Limb (tissue), 2 donors: ENCODE results near the gene DENND6B.

Experiments
- DNase-seq, 2 donors: peaks; one replicate each; pipeline ENCODE4 v3.0.0-alpha.2; 2016; ENCODE audit errors: extremely low spot score in 2 of 2

The DENND6B gene

DNA sequence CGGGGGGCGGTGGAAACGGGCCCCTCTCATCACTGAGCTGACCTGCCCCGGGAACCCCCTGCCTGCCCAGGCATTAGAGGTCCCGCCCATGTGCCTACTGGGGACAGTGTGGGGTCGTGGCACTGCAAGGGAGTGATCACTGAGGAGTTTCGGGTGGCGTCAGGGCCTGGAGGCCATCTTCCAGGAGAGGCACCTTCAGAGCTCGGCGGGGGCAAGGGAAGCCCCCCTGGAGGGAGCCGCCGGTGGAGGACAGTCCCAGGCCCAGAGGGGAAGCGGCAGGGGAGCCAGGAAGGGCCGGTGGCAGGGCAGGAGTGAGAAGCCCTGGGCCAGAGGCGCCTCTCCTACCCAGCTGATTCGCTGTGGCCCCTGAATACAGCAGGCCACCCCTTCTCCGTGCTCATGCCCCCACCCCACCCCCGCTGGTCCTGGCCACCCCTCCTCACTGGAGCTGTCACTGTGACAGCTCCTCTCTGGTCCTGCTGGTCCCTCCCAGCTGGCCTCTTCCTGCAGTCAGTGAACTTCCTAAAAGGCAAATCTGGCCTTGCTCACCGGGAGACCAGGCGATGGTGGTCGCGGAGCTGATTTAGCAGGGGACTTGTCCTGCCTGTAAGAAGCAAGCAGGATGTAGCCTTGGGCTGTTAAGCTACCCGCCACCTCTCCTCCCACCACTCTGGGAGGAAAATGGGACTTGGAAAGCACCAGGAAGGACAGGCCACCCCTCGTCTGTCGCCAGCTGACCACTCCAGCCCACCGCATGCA is 54.6 kb downstream of the DENND6B start:
- DNase-seq, result no peak

DNA sequence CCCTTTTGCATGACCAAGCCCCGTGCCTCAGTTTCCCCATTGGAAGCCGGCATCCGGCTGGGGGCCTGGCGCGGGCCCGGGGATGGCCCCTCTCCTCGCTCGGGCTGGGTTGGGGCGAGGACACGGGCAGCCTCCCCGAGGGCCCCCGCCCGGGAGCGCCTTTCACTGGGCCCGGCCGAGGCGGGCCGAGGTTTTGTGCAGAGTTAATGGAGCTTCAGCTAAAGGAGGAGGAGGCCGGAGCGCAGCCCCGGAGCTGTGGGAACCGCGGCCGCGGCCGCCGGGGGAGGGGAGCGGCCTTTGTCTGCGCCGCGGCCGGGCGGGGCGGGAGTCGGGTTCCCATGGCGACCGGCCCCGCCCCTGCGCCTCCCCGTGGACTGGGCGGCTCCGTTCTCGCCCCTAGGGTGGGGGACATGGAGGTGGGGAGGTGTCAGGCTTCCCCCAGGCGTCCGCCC is 55.3 kb downstream of the DENND6B start:
- peak in 1 of 2 donors; percentile 83 for DNase-seq

DNA sequence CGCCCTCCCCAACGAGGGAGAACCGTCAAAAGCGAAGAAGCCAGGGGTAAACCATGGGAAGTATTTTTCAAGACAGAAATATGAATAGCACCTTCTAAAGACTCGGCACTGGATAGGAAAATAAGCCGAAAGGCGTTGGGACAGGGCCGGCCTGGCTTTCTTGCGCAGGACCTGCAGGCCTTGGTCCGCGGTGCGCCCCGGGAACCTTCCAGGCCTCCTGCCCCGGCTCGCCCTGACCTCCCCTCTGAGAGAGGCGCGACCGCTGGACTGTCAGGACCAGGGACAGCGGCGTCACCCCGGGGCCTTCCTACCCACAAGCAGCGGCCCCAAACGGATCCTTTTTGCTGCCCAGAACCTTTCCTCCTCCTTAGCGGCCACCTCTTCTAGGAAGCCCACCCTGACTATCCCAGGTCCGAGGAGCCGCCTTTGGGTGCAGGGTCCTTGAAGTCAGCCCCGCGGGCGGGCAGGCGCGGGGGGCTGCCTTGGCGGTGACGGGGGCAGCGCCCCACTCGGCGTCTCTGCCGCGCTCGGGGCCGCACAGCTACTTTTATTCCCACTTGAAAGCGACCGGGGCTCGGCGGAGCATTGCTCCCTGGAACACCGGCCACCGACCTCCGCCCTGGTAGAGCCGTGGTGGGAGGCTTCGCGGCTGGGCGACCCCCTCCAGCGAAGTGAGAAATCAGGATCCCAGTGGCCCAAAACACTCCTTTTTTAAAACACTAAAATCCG is 56.0 kb downstream of the DENND6B start:
- DNase-seq, result peak in 1 of 2 donors; percentile 80

GRCh38 chr22:50269970-50270665 is 56.7 kb downstream of the DENND6B start, which contains the start of gene MAPK11:
Gene MAPK11 (minus strand): TSS chr22:50270380. CDS start chr22:50270292, 88 bp downstream.
- peak in 1 of 2 donors; percentile 75 for DNase-seq

- no peak for DNase-seq
Measured at GRCh38 chr22:50269573-50269969, 57.2 kb downstream of the DENND6B start.

DNA sequence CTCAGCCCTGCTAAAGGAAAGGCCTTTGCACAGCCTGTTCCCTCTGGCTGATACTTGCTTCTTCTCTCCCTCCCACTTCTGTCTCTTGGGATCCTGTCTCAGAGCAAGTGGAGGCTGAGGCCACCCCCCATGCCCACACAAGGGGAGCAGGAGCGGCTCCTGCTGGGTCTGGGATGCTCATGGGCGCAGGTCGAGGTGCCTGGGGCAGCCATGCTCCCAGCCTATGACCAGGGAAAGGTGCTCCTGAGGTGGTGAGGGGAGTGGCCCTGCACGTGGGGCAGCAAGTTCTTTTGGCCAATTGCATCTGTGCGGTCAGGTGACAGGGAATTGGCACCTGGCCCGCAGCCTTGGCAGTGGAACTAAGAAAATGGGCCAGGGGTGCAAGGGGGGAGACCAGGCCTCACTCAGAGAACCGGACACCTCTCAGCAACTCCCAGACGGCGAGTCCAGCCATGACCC is 58.1 kb downstream of the DENND6B start:
- DNase-seq, result peak in 1 of 2 donors; percentile 73

DNA sequence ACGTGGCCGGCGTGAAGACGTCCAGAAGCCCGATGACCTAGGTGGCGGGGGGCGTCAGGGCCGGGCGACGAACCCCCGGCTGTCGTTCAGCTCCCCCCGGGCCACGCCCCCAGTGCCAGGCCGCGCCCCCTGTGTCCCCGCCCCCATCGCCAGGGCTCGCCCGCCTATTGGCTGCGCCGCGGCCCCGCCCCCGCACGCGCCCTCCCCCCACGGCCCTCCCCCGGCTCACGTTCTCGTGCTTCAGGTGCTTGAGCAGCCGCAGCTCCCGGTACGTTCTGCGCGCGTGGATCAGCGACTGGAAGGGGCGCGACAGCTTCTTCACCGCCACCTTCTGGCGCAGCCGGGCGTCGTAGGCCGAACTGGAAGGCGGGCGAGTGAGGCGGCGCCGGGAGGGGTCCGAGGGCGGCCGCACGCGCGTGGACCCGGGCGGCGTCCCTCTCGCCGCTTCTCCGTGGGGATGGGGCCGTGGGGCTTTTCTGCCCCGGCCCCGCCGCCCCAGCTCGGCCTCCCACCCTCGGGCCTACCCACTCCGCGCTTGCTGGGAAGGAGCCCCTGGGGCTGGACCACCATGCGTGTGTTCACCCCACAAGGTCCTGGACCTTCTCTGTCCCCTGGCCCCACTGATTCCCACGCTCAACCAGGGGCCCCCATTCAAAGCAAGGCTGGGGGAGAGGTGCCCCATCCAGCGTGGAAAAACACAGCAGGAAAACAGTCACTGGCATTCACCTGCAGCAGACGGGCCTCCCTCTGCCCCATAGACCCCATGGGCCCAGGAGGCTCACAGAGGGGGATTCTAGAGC is 59.0 kb downstream of the DENND6B start:
- DNase-seq, result peak in 1 of 2 donors; percentile 89

GRCh38 chr22:50266994-50267393 is 59.8 kb downstream of the DENND6B start:
- DNase-seq, result no peak

DNA sequence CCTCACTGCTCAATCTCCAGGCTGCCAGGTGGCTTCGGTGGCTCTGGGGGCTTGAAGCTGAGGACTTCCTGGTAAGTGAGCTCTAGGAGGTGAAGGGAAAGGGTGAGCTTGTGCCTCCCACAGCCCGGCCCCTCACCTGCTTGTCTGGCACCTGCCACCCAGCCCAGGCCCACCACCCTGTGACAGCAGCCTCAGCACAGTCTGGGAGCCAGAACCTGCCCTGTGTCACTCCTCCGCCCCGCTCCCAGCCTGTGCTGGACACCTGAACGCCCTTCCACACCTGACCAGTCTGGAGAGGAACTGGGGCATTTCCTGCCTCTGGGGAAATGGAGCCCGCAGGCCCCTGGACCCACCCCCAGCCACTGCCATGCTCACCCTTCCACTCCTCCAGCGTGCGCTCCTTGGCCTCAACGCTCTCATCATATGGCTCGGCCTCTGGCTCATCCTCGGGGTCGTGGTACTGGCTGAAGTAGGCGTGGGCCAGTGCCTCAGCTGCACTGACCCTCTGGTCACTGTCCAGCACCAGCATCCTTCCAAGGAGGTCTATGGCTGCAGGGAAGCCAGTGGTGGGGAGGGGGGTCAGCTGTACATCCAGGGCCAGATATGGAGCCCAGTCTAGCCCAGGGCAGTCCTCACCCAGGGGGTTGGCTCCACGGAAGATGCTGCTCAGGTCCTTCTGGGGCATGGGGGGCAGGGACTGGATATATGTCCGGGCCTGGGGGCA is 61.7 kb downstream of the DENND6B start:
- DNase-seq, result no peak

DNA sequence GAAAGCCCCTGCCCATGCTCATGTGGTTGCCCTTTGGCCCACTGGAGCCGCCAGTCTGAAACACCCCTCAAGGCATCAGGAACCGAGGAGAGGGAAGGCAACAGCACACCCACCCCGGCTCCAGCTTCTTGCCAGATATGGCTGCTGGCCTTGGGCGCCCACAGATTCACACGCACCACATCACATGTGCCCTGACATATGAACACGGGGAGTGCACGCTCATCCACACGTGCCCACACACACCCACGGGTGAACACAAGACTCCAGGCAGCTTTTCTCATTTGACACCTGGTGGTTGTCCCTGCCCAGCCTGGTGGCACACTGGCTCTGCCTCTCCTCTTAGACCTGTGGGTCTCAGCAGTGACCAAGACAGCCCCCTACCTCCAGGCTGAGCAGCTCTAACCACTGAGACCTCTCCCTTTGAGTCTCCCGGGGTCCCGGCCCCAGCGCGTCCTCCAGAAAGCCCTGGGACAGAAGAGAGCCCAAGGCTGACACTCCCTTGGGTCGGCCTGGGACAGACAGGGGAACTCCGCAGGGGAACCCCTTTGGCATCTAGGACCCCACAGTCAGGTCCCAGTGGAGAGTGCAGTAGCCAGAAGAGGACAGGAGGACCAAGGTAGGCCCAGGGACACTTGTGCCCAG is 62.6 kb downstream of the DENND6B start:
- DNase-seq, result no peak

- no peak for DNase-seq
Measured at GRCh38 chr22:50262973-50263617, 63.7 kb downstream of the DENND6B start.

GRCh38 chr22:50262460-50262911 is 64.3 kb downstream of the DENND6B start:
- DNase-seq, result no peak

DNA sequence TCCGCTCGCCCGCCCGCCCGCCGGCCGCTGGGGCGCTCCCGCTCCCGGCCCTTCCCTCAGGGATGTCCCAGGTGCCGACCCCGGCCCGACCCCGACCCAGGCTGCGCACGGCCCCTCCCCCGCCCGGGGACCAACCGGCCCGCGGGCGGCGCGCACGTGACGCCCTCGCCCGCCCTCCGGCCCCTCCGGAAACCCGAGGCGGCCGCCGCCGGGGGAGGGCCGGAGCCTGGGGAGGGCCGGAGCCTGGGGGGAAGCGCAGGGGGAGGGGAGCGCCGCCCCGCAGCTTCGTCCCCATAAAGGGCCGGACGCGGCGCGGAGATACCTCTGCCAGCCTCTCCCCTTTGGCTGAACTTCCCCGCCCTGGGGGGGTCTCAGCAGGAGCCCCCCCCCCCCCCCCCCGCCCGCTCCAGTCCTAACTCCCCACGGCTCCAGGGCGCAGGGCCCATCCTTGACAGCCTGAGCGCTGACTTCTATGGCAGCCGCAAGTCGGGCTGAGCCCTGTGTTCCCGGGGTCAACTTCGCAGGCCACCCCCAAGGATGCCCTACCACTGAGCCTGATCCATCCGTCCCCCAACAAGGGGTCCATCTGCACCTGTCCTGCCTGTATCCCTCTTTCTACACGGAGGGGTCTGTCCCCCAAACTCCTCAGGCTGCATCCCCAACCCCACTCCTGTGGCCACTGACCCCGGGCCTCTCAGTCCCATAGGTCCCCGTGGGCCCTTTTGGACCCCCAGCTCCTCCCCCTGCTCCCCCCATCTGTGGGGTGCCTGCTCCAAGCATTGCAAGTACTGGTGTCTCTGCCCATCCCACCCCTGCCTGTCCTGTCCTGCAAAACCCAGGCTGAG is 65.0 kb downstream of the DENND6B start, which contains the start of gene MAPK12:
MAPK12 (minus strand) TSS at position 69 of the 845 bp plus-strand sequence. CDS start 174 bp downstream, outside the sequence.
- DNase-seq, result no peak

DNA sequence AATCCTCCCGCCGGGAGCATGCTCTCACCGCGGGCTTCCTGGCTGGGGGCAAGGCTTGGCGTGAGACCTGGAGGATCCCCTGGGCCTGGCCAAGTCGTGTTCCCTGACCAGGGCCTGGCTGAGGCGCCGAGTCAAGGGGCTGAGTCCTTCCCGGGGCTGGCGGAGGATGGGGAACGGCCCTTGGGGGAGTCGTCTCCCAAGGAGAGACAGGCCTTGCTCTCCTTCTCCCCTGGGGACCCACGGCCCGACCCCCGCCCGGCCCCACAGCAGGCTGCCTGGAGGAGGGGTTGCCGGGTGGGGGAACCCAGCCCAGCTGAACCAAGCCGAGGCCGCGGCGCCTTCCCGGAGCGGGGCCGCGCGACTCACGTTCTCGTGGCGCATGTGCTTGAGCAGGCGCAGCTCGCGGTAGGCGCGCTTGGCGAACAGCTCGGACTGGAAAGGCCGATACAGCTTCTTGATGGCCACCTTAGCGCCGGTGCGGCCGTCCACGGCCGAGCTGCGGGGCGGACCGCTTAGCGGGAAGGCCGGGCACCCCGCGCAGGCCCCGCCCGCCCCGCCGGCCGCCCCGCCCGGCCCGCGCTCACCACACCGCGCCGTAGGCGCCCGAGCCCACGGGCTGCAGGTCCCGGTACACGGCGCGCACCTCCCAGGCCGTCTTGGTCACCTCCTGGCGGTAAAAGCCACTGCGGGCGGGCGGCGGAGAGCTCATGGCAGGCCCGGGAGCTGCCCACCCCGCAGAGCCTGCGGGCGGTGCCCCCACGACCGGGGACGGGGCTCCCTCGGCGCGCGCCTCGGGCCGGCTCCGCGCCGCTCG is 65.8 kb downstream of the DENND6B start:
- peak in 1 of 2 donors; percentile 76 for DNase-seq

DNA sequence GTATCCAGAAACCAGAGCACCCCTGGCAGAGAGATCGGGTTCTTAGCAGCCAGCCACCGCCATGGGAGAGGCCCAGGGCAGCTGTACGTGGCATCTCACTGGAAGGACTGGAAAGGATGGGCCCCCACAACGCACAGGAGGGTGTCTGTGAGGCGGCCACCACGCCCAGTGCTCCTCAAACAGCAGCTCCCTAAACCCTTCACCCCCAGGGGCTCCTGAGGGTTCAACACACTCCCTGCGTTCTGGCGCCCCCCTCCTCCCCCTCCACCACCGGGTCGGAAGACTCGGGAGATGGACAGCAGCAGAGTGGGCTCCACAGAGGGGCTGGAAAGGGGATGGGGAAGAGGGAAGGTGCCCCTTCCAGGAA is 66.4 kb downstream of the DENND6B start:
- DNase-seq, result no peak

- no peak for DNase-seq
Measured at GRCh38 chr22:50259302-50259701, 67.5 kb downstream of the DENND6B start.
